GM21717 (cell line): ENCODE data around the gene SERPINE1.
"Not testable (repeated sequence)": the region's sequence is repeated elsewhere in the genome, so short reads cannot be mapped to it uniquely, and the experiment has no call there.

Source experiments
- ATAC-seq: cut with Tn5 transposase; IDR thresholded peaks from one replicate; pipeline ENCODE4 v1.9.1; 2021; ENCODE audit warnings: mild to moderate bottlenecking, moderate library complexity; ENCODE audit not compliant: unreplicated experiment

SERPINE1 gene

GRCh38 chr7:101121991-101122932 lies 4.6 kb upstream of the SERPINE1 start:
- no peak for ATAC-seq

- ATAC-seq: no peak
Observed at GRCh38 chr7:101122933-101123702, 3.8 kb upstream of the SERPINE1 start.

GRCh38 chr7:101123703-101124068 lies 3.2 kb upstream of the SERPINE1 start:
- no peak for ATAC-seq

GRCh38 chr7:101124376-101125056 lies 2.4 kb upstream of the SERPINE1 start:
- no peak for ATAC-seq

GRCh38 chr7:101125989-101126650 lies 784 bp upstream of the SERPINE1 start:
- no peak for ATAC-seq

- ATAC-seq: no peak
Observed at GRCh38 chr7:101127460-101128039, 646 bp downstream of the SERPINE1 start.

GRCh38 chr7:101128040-101128834 lies 1.3 kb downstream of the SERPINE1 start:
- ATAC-seq: no peak

- ATAC-seq: no peak
Observed at GRCh38 chr7:101129603-101130117, 2.8 kb downstream of the SERPINE1 start.

GRCh38 chr7:101132626-101133600 lies 6.0 kb downstream of the SERPINE1 start:
- ATAC-seq: not testable (repeated sequence)

GRCh38 chr7:101133621-101134398 lies 6.9 kb downstream of the SERPINE1 start:
- ATAC-seq: no peak

GRCh38 chr7:101134399-101134980 lies 7.6 kb downstream of the SERPINE1 start:
- no peak for ATAC-seq

GRCh38 chr7:101137651-101138212 lies 10.8 kb downstream of the SERPINE1 start:
- ATAC-seq: no peak

GRCh38 chr7:101138213-101138870 lies 11.4 kb downstream of the SERPINE1 start:
- ATAC-seq: peak; percentile 71

- no peak for ATAC-seq
Observed at GRCh38 chr7:101140339-101140699, 13.4 kb downstream of the SERPINE1 start.

- no peak for ATAC-seq
Observed at GRCh38 chr7:101140746-101141382, 14.0 kb downstream of the SERPINE1 start.
